Measurements from ENCODE around the gene SIRPA.

DNA sequence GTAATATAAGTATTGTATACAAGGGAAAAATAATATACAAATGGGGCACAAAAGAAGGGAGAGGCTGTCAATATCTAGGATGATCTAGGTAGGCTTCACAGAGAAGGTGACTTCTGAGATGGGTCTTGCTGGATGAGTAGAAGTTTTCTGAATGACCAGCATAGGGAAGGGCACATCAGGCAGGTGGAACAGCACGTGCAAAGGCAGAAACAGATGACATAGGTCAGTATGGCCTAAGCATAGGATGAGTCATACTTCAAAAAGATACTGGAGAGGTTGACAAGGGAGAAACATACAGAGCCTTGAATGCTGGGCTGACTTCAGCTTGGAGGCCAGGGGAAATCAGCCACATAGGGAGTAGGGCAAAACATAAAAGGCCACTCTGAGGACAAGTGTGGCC lies 31.9 kb upstream of the SIRPA start:
- TF ChIP-seq, protein P1, sequence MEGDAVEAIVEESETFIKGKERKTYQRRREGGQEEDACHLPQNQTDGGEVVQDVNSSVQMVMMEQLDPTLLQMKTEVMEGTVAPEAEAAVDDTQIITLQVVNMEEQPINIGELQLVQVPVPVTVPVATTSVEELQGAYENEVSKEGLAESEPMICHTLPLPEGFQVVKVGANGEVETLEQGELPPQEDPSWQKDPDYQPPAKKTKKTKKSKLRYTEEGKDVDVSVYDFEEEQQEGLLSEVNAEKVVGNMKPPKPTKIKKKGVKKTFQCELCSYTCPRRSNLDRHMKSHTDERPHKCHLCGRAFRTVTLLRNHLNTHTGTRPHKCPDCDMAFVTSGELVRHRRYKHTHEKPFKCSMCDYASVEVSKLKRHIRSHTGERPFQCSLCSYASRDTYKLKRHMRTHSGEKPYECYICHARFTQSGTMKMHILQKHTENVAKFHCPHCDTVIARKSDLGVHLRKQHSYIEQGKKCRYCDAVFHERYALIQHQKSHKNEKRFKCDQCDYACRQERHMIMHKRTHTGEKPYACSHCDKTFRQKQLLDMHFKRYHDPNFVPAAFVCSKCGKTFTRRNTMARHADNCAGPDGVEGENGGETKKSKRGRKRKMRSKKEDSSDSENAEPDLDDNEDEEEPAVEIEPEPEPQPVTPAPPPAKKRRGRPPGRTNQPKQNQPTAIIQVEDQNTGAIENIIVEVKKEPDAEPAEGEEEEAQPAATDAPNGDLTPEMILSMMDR (conservative IDR thresholded peaks at IDR 0.05) = no peak
- TF ChIP-seq ZFX (IDR thresholded peaks at IDR 0.05) = no peak

All from C4-2B (cell line).